MCF 10A (cell line): ENCODE results near the gene CNNM4. TPM values are rescaled to one million over a fixed set of nuclear protein-coding genes. Genes with fewer than 3 reads are reported as not detected.

ENCODE experiments used
- BruUV-seq: library from RNA; stranded (reverse); fragments of 400-500 nt; replicated peaks from 2 replicates; lab custom pipeline; 2021; lab: Mats Ljungman, UMichigan
- CTCF ChIA-PET: fragments of 300-600 bp; sonication (Branson Sonifier 250); formaldehyde crosslinking; extraction: SDS; loops from one replicate; lab custom pipeline; 2021; ENCODE audit warnings: antibody characterized with exemption, inconsistent platforms; lab: Yijun Ruan, JAX
- POLR2A ChIA-PET: fragments of 300-600, 350-650 bp; sonication (Branson Sonifier 250); formaldehyde crosslinking; extraction: SDS; loops from one replicate; lab custom pipeline; 2020; ENCODE audit warnings: antibody characterized with exemption, inconsistent platforms; lab: Yijun Ruan, JAX
- DNase-seq: peaks from one replicate; pipeline ENCODE4 v3.0.0-alpha.2; 2018; ENCODE audit not compliant: unreplicated experiment
- H3K27ac Mint-ChIP-seq: one replicate; pipeline ENCODE4 v1.8.0; 2022; ENCODE audit warnings: mild to moderate bottlenecking, low read depth, mixed read lengths; ENCODE audit not compliant: unreplicated experiment
- H3K27me3 Mint-ChIP-seq: one replicate; pipeline ENCODE4 v1.8.0; 2022; ENCODE audit warnings: mixed read lengths; ENCODE audit not compliant: insufficient read depth, unreplicated experiment
- H3K36me3 Mint-ChIP-seq: one replicate; pipeline ENCODE4 v1.8.0; 2022; ENCODE audit warnings: mild to moderate bottlenecking, moderate library complexity, mixed read lengths; ENCODE audit not compliant: insufficient read depth, unreplicated experiment
- H3K4me1 Mint-ChIP-seq: one replicate; pipeline ENCODE4 v1.8.0; 2022; ENCODE audit warnings: mixed read lengths; ENCODE audit not compliant: insufficient read depth, unreplicated experiment
- H3K4me3 Mint-ChIP-seq: one replicate; pipeline ENCODE4 v1.8.0; 2022; ENCODE audit warnings: mild to moderate bottlenecking, moderate library complexity, mixed read lengths; ENCODE audit not compliant: unreplicated experiment
- H3K9me3 Mint-ChIP-seq: one replicate; pipeline ENCODE4 v1.8.0; 2022; ENCODE audit warnings: mixed read lengths; ENCODE audit not compliant: unreplicated experiment
- intact Hi-C: fragments of 100-400 bp; cut with micrococcal nuclease; formaldehyde crosslinking; loops from 2 replicates; pipeline ENCODE4 v1.14.1; 2022
- total RNA-seq: library from RNA; stranded (reverse); gene quantifications from 2 replicates; pipeline ENCODE4 v1.2.3, GENCODE V29; 2022
- TF ChIP-seq, protein P1 (sequence below): fragments of 200-600 bp; IDR thresholded peaks from one replicate; pipeline ENCODE4 v1.8.0; 2022; ENCODE audit warnings: antibody characterized with exemption, mild to moderate bottlenecking; ENCODE audit not compliant: unreplicated experiment

The CNNM4 gene
- total RNA-seq, 1 experiment from 2014 or later: 5.0 TPM

DNA sequence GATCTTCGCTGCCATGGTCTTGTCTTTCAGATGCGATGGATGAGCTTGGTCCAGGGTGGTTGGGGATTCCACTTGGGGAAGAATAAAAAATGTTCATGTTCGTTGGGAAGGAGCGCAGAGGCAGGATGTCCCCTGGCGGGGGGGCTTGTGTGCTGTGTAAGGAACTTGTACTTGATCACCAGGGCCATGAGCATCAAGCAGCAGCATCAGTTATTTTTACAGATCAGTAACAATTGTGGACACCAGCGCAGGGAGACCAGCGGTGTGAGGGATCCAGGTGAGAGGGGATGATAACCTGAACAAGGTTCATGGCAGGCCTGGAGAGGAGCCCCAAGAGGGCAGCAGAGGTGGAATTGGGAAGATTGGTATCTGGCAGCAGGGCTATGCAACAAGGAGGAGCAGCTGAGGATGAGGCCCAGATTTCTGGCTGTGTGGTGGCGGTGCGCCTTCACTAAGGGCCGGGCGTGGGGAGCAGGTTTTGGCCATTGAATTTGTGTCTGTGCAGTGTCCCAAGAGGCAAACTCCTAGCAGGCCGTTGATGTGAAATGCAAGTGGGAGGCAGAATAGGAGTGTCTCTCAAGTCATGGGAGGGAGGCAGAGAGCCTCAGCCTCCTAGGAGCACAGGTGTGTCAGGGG, 59.3 kb downstream of the CNNM4 start:
- no peak for DNase-seq
- Mint-ChIP-seq H3K27me3 (no peaks in the 10 kb centered on the region), H3K4me3 (no peak overlapping the region), H3K36me3 (peaks cover 32% of the 10 kb centered on the region), H3K27ac (no peak overlapping the region), H3K4me1 (peaks cover 20% of the 10 kb centered on the region), H3K9me3 (no peaks in the 10 kb centered on the region)
- TF ChIP-seq, protein P1, sequence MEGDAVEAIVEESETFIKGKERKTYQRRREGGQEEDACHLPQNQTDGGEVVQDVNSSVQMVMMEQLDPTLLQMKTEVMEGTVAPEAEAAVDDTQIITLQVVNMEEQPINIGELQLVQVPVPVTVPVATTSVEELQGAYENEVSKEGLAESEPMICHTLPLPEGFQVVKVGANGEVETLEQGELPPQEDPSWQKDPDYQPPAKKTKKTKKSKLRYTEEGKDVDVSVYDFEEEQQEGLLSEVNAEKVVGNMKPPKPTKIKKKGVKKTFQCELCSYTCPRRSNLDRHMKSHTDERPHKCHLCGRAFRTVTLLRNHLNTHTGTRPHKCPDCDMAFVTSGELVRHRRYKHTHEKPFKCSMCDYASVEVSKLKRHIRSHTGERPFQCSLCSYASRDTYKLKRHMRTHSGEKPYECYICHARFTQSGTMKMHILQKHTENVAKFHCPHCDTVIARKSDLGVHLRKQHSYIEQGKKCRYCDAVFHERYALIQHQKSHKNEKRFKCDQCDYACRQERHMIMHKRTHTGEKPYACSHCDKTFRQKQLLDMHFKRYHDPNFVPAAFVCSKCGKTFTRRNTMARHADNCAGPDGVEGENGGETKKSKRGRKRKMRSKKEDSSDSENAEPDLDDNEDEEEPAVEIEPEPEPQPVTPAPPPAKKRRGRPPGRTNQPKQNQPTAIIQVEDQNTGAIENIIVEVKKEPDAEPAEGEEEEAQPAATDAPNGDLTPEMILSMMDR: no peak
- CTCF ChIA-PET: interaction anchor here (1.3 to 1.4 kb wide), 2 partner anchors 11 to 130 kb away, joined by 4 to 7 read pairs; no protein-coding TSS in a partner anchor
- BruUV-seq: no TSS peak
- intact Hi-C loops: no loop called here
- POLR2A ChIA-PET: interaction anchor here (0.7 to 1.5 kb wide), 2 partner anchors 31 to 183 kb away, joined by 4 to 5 read pairs; no protein-coding TSS in a partner anchor

DNA sequence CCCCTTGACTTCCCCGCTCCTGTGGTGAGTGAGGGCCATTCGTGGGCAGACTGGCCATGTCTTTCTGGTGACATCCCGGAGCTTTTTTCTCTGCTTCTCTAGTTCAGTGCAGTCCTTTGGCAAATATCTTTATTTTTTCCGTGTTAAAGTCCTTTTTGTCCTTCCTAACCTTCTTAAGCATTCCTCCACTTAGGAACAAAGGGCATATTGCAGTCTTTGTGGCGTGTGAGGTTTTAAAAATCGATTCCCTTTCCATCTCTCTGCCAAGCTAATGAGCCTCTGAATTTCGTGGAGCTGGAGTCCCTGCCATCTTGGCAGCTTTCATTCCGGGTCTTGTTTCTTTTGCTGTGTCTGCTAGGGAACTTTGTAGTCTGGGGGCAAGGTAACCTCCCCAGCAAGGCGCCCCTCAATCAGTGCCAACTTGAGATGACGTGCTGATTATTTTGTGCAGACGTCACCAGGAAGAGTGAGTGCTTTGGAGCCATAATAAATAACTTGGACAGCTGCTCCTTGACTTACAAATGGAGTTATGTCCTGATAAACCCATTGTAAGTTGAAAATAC, 60.5 kb downstream of the CNNM4 start:
- no peaks in the 10 kb centered on the region for H3K9me3 Mint-ChIP-seq
- ChIA-PET CTCF (interaction anchor here (1.3 to 1.4 kb wide), 2 partner anchors 10 to 129 kb away, joined by 4 to 7 read pairs; no protein-coding TSS in a partner anchor), POLR2A (interaction anchor here (1.5 kb wide), 1 partner anchor 184 kb away, joined by 5 read pairs; no protein-coding TSS in a partner anchor)
- H3K27ac Mint-ChIP-seq: no peak overlapping the region
- no peaks in the 10 kb centered on the region for H3K27me3 Mint-ChIP-seq
- no peak for DNase-seq
- H3K36me3 Mint-ChIP-seq: peaks cover 38% of the 10 kb centered on the region
- intact Hi-C loops: no loop called here
- TF ChIP-seq, protein P1: no peak
- no TSS peak for BruUV-seq
- H3K4me3 Mint-ChIP-seq: no peak overlapping the region
- H3K4me1 Mint-ChIP-seq: peaks cover 20% of the 10 kb centered on the region

DNA sequence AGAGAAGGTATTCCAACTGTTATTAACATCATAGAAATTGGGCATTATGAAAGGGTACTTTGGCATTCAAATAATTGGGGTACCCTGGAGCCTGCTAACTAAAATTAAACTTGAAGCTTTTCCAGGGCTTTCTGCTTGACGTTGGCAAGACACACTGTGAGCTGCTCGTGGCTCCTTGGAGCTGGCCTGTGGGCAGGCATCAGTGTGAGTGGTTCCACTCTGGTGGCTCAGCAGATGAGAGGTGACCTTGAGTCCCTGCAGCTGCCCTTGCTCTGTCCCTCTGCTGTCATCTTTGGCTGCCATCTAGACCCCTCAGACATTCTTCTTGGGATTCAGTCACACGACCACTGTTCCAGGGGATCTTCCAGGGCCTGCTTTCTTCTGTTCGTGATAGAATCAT, 62.1 kb downstream of the CNNM4 start:
- Mint-ChIP-seq H3K9me3 (no peaks in the 10 kb centered on the region), H3K4me3 (no peak overlapping the region), H3K4me1 (peaks cover 20% of the 10 kb centered on the region), H3K27me3 (no peaks in the 10 kb centered on the region), H3K27ac (no peak overlapping the region), H3K36me3 (peaks cover 49% of the 10 kb centered on the region)
- CTCF ChIA-PET: interaction anchor here (0.6 to 1.0 kb wide), 3 partner anchors 12 to 273 kb away, joined by 3 to 5 read pairs (median 3); no protein-coding TSS in a partner anchor
- no peak for DNase-seq
- intact Hi-C loops: no loop called here
- BruUV-seq: no TSS peak
- POLR2A ChIA-PET: no interaction called here
- TF ChIP-seq, protein P1: no peak

DNA sequence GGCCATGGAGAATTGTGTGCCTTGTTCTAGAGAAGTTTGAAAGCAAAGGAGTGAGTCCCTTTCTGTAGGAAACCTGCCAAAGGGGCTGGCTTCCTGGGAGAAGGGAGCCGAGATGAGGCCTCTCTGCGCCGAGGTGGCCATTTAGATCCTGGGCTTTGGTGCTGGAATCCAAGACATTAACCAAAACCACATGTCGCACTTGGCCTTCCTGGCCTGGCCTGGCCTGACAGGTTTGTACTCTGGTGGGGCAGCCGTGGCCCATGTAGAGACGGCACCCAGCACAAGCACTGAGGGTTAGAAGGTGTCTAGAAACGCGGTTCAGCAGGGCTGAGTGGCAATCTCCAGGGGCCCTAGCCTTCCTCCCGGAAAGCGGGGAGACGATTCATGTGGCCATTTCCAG, 62.5 kb downstream of the CNNM4 start:
- peaks cover 19% of the 10 kb centered on the region for H3K4me1 Mint-ChIP-seq
- CTCF ChIA-PET: interaction anchor here (0.7 kb wide), 1 partner anchor 62 kb away, joined by 5 read pairs; no protein-coding TSS in a partner anchor

More for the DNA sequence above, 62.5 kb downstream of the CNNM4 start:
- TF ChIP-seq, protein P1: no peak
- Mint-ChIP-seq H3K9me3 (no peaks in the 10 kb centered on the region), H3K36me3 (peaks cover 53% of the 10 kb centered on the region), H3K4me3 (no peak overlapping the region), H3K27ac (no peak overlapping the region), H3K27me3 (no peaks in the 10 kb centered on the region)
- BruUV-seq: no TSS peak
- intact Hi-C loops: no loop called here
- no peak for DNase-seq
- POLR2A ChIA-PET: interaction anchor here (1.5 kb wide), 1 partner anchor 19 kb away, joined by 3 read pairs; no protein-coding TSS in a partner anchor
